DND-41 (cell line): ENCODE measurements around the gene DENND5B.
"Not testable (repeated sequence)": the region's sequence is repeated elsewhere in the genome, so short reads cannot be mapped to it uniquely, and the experiment has no call there.

Experiments used
- EZH2 ChIP-seq: IDR thresholded peaks from 3 replicates; pipeline ENCODE4 v1.6.1; 2012; ENCODE audit warnings: borderline replicate concordance, low read depth, mild to moderate bottlenecking, moderate library complexity, low read length, inconsistent platforms; ENCODE audit not compliant: severe bottlenecking
- TF ChIP-seq, protein P1 (sequence below): IDR thresholded peaks from 2 replicates; pipeline ENCODE4 v1.5.1; 2012; ENCODE audit warnings: borderline replicate concordance, low read length, moderate library complexity, mild to moderate bottlenecking; ENCODE audit not compliant: poor library complexity, severe bottlenecking; ENCODE audit errors: extremely low read depth

DNA sequence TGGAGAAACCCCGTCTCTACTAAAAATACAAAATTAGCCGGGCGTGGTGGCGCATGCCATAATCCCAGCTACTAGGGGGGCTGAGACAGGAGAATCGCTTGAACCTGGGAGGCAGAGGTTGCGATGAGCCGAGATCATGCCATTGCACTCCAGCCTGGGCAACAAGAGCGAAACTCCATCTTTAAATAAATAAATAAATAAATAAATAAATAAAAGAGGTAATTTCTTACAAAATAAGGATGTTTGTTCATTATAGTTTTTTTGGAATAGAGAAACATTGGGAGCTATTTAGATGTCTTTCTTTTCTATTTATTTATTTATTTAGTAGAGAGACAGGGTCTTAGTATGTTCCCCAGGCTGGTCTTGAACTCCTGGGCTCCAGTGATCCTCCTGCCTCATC lies 213.7 kb downstream of the DENND5B start:
- TF ChIP-seq, protein P1, sequence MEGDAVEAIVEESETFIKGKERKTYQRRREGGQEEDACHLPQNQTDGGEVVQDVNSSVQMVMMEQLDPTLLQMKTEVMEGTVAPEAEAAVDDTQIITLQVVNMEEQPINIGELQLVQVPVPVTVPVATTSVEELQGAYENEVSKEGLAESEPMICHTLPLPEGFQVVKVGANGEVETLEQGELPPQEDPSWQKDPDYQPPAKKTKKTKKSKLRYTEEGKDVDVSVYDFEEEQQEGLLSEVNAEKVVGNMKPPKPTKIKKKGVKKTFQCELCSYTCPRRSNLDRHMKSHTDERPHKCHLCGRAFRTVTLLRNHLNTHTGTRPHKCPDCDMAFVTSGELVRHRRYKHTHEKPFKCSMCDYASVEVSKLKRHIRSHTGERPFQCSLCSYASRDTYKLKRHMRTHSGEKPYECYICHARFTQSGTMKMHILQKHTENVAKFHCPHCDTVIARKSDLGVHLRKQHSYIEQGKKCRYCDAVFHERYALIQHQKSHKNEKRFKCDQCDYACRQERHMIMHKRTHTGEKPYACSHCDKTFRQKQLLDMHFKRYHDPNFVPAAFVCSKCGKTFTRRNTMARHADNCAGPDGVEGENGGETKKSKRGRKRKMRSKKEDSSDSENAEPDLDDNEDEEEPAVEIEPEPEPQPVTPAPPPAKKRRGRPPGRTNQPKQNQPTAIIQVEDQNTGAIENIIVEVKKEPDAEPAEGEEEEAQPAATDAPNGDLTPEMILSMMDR: not testable (repeated sequence)
- not testable (repeated sequence) for TF ChIP-seq EZH2
